Caco-2 (cell line): ENCODE results near the gene SPATA7. TPM values are rescaled to one million over a fixed set of nuclear protein-coding genes. Genes with fewer than 3 reads are reported as not detected.

ENCODE experiments used
- BruUV-seq: library from RNA; stranded (reverse); fragments of 400-500 nt; replicated peaks from 2 replicates; lab custom pipeline; 2021; lab: Mats Ljungman, UMichigan
- CTCF ChIA-PET: fragments of 300-600 bp; sonication (Branson Sonifier 250); formaldehyde crosslinking; loops from one replicate; lab custom pipeline; 2022; ENCODE audit warnings: antibody characterized with exemption; lab: Charles Lee
- POLR2A ChIA-PET: fragments of 300-600 bp; sonication (Branson Sonifier 250); formaldehyde crosslinking; loops from one replicate; lab custom pipeline; 2022; ENCODE audit warnings: antibody characterized with exemption; lab: Charles Lee
- DNase-seq, 2 experiments: peaks; one replicate each; pipeline versions ENCODE4 v3.0.0 to v3.0.0-alpha.2; 2020 to 2022
- H3K27me3 ChIP-seq: replicated peaks from 2 replicates; pipeline ENCODE4 v1.6.0; 2011; ENCODE audit warnings: low read length; ENCODE audit not compliant: control insufficient read depth, insufficient read depth
- H3K36me3 ChIP-seq: 2 replicates; pipeline ENCODE4 v1.5.1; 2011; ENCODE audit warnings: low read length; ENCODE audit not compliant: control insufficient read depth, insufficient read depth
- H3K4me1 ChIP-seq: fragments of 250-450 bp; sonication (Bioruptor Pico); 2 replicates; pipeline ENCODE4 v1.5.1; 2020; ENCODE audit warnings: mild to moderate bottlenecking
- H3K4me3 ChIP-seq: 2 replicates; pipeline ENCODE4 v1.5.1; 2011; ENCODE audit warnings: low read depth, mild to moderate bottlenecking, control low read depth, low read length
- H3K9me3 ChIP-seq: fragments of 250-450 bp; sonication (Bioruptor Pico); 2 replicates; pipeline ENCODE4 v1.5.1; 2020; ENCODE audit warnings: mild to moderate bottlenecking, moderate library complexity
- H3K27ac Mint-ChIP-seq: one replicate; pipeline ENCODE4 v1.8.0; 2022; ENCODE audit warnings: mixed read lengths; ENCODE audit not compliant: unreplicated experiment
- H3K27me3 Mint-ChIP-seq: one replicate; pipeline ENCODE4 v1.8.0; 2022; ENCODE audit warnings: mixed read lengths; ENCODE audit not compliant: insufficient read depth, unreplicated experiment
- H3K36me3 Mint-ChIP-seq: one replicate; pipeline ENCODE4 v1.8.0; 2022; ENCODE audit warnings: mild to moderate bottlenecking, mixed read lengths; ENCODE audit not compliant: insufficient read depth, unreplicated experiment
- H3K4me1 Mint-ChIP-seq: one replicate; pipeline ENCODE4 v1.8.0; 2022; ENCODE audit warnings: low read depth, mixed read lengths; ENCODE audit not compliant: unreplicated experiment
- H3K4me3 Mint-ChIP-seq: one replicate; pipeline ENCODE4 v1.8.0; 2022; ENCODE audit warnings: mild to moderate bottlenecking, moderate library complexity, mixed read lengths; ENCODE audit not compliant: unreplicated experiment
- H3K9me3 Mint-ChIP-seq: one replicate; pipeline ENCODE4 v1.8.0; 2022; ENCODE audit warnings: mixed read lengths; ENCODE audit not compliant: unreplicated experiment
- intact Hi-C: fragments of 100-400 bp; cut with micrococcal nuclease; formaldehyde crosslinking; loops from one replicate; pipeline ENCODE4 v1.10.0; 2022; ENCODE audit not compliant: unreplicated experiment
- total RNA-seq: library from RNA; stranded (reverse); gene quantifications from 2 replicates; pipeline ENCODE4 v1.2.3, GENCODE V29; 2022
- TF ChIP-seq, protein P1 (sequence below), 2 experiments: fragments of 200-600 bp in 1 of 2; IDR thresholded peaks; 1 replicate in 1 of 2; 2 replicates in 1 of 2; pipeline versions ENCODE4 v1.5.1 to v1.8.0; 2011 to 2022; ENCODE audit warnings: antibody characterized with exemption in 1 of 2, control low read depth in 1 of 2, inconsistent platforms in 1 of 2, low read depth in 1 of 2, low read length in 1 of 2, mild to moderate bottlenecking in 1 of 2, moderate library complexity in 1 of 2; ENCODE audit not compliant: insufficient read depth in 1 of 2, severe bottlenecking in 1 of 2, unreplicated experiment in 1 of 2

Gene SPATA7
- total RNA-seq, 1 experiment from 2014 or later = 8.7 TPM

DNA sequence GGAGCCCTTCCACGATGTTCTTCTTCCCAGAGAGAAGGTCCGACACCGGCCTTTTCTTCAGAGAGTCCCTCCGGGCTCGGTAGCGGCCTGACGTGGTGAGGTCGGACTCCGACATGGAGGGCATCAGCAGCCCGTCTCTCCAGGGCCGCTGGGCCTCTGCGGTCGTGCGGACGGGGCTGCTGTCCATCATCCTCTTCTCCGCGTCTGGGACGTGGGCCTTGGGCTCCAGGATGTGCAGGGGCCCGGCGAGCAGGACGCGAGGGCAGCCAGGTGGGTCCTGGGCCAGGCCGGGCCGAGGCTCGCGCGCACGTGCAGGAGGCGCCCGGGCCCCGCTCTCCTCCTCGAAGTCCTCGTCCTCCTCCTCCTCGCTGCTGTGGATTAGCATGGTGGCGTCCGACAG lies 93.5 kb downstream of the SPATA7 start:
- Histone ChIP-seq H3K9me3 (no peaks in the 10 kb centered on the region), H3K4me1 (peaks cover 10% of the 10 kb centered on the region), H3K27me3 (no peaks in the 10 kb centered on the region), H3K4me3 (no peak overlapping the region), H3K36me3 (no peaks in the 10 kb centered on the region; the same call in 1 of the 2 replicates)
- Mint-ChIP-seq H3K36me3 (peaks cover 35% of the 10 kb centered on the region), H3K4me3 (no peak overlapping the region), H3K9me3 (no peaks in the 10 kb centered on the region), H3K4me1 (no peaks in the 10 kb centered on the region), H3K27me3 (no peaks in the 10 kb centered on the region), H3K27ac (no peak overlapping the region)
- intact Hi-C loops = no loop called here
- POLR2A ChIA-PET = no interaction called here
- BruUV-seq = no TSS peak
- TF ChIP-seq, protein P1, sequence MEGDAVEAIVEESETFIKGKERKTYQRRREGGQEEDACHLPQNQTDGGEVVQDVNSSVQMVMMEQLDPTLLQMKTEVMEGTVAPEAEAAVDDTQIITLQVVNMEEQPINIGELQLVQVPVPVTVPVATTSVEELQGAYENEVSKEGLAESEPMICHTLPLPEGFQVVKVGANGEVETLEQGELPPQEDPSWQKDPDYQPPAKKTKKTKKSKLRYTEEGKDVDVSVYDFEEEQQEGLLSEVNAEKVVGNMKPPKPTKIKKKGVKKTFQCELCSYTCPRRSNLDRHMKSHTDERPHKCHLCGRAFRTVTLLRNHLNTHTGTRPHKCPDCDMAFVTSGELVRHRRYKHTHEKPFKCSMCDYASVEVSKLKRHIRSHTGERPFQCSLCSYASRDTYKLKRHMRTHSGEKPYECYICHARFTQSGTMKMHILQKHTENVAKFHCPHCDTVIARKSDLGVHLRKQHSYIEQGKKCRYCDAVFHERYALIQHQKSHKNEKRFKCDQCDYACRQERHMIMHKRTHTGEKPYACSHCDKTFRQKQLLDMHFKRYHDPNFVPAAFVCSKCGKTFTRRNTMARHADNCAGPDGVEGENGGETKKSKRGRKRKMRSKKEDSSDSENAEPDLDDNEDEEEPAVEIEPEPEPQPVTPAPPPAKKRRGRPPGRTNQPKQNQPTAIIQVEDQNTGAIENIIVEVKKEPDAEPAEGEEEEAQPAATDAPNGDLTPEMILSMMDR (IDR thresholded peaks at IDR 0.05; ENCODE audit: insufficient read depth in 1 of 2, low read depth in 1 of 2, low read length in 1 of 2, severe bottlenecking in 1 of 2, unreplicated experiment in 1 of 2) = no peak
- no peak for DNase-seq
- CTCF ChIA-PET = no interaction called here

DNA sequence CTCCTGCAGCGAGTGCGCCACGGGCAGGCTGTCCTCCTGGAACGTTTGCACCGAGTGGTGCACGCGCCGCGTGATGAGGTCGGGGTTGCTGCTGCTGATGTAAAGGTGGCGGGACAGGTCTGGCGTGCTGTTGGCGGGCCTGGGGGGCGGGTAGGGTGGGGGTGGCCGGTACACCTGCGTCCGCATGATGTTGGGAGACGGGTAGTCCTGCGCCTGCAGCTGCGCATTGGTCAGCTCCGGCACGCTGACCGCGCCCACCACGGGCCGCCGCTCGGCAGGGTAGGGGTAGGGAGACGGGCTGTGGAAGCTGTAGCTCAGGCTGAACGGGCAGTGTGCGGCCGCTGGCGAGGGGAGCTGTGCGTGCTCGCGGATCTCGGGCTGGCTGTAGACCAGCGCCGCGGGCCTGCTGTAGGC lies 94.1 kb downstream of the SPATA7 start:
- H3K9me3 Mint-ChIP-seq = no peaks in the 10 kb centered on the region
- no peaks in the 10 kb centered on the region for H3K4me1 Mint-ChIP-seq
- peaks cover 35% of the 10 kb centered on the region for H3K36me3 Mint-ChIP-seq
- POLR2A ChIA-PET = no interaction called here
- Histone ChIP-seq H3K36me3 (no peaks in the 10 kb centered on the region; the same call in 1 of the 2 replicates), H3K27me3 (no peaks in the 10 kb centered on the region), H3K9me3 (no peaks in the 10 kb centered on the region), H3K4me1 (peaks cover 3% of the 10 kb centered on the region; the same call in 1 of the 2 replicates), H3K4me3 (no peak overlapping the region)
- TF ChIP-seq, protein P1 (IDR thresholded peaks at IDR 0.05; ENCODE audit: insufficient read depth in 1 of 2, low read depth in 1 of 2, low read length in 1 of 2, severe bottlenecking in 1 of 2, unreplicated experiment in 1 of 2) = no peak
- DNase-seq = no peak
- CTCF ChIA-PET = no interaction called here
- BruUV-seq = no TSS peak
- H3K4me3 Mint-ChIP-seq = no peak overlapping the region
- no peaks in the 10 kb centered on the region for H3K27me3 Mint-ChIP-seq
- no peak overlapping the region for H3K27ac Mint-ChIP-seq
- intact Hi-C loops = no loop called here

DNA sequence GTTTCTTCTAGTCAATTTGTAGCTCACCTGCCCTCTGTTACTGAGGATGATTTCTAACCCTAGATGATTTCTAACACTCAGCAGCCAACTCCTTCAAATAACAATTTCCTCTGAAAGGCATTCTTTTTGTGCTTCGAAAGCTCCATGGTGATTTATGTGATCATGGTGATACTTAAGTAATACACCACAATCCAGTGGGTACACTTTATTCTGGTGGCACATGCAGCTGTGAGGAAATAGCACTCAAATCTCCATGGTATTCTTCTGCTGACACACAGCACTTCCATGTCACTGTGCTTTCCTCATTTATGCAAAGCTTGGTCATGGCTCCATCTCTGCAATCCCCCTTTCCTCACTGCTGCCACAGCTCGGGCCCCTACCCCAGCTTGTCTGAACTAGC lies 95.6 kb downstream of the SPATA7 start:
- Histone ChIP-seq H3K27me3 (no peaks in the 10 kb centered on the region), H3K36me3 (no peaks in the 10 kb centered on the region; the same call in 1 of the 2 replicates), H3K9me3 (no peaks in the 10 kb centered on the region), H3K4me1 (0 out of 2 replicates have a peak, but pooled peaks cover 3% of the 10 kb centered on the region), H3K4me3 (no peak overlapping the region)
- intact Hi-C loops = no loop called here
- ChIA-PET POLR2A (interaction anchor here (0.6 kb wide), 1 partner anchor 10 kb away, joined by 5 read pairs; no protein-coding TSS in a partner anchor), CTCF (no interaction called here)
- no peak for DNase-seq
- no TSS peak for BruUV-seq
- Mint-ChIP-seq H3K27me3 (no peaks in the 10 kb centered on the region), H3K9me3 (no peaks in the 10 kb centered on the region), H3K4me3 (no peak overlapping the region), H3K4me1 (no peaks in the 10 kb centered on the region), H3K36me3 (peaks cover 40% of the 10 kb centered on the region), H3K27ac (no peak overlapping the region)
- TF ChIP-seq, protein P1 (IDR thresholded peaks at IDR 0.05; ENCODE audit: insufficient read depth in 1 of 2, low read depth in 1 of 2, low read length in 1 of 2, severe bottlenecking in 1 of 2, unreplicated experiment in 1 of 2) = no peak
